ENCODE results near the gene CSTPP1. TPM values are rescaled to one million over a fixed set of nuclear protein-coding genes. Genes with fewer than 3 reads are reported as not detected.
"Not testable (repeated sequence)": the region's sequence is repeated elsewhere in the genome, so short reads cannot be mapped to it uniquely, and the experiment has no call there.

The CSTPP1 gene
- total and polyA plus RNA-seq, 8 donors = 16.4 to 146 (median 37.3) TPM

DNA sequence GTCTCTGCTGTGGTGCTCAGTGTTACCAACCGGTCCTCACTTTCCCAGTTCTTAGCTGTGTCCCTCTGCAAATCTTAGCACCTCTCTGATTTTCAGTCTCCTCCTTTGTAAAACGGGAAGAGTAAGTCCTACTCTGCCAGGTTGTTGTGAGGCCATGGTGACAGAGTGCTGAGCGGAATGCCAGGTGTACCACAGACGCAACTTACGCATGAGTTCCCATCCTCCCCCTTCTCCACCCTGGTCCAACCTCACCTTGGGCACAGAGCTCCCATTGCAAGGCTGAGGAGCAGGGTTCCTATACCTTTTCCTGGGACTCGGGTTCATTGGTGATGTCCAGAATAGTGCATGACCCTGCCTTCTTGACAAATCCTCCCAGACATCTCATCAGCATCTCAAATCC lies 270.9 kb downstream of the CSTPP1 start:
- WGBS, 5 donors = 80 to 89% (median 84%) methylated on average over 6 of the region's 6 CpGs
- TF ChIP-seq, protein P1, sequence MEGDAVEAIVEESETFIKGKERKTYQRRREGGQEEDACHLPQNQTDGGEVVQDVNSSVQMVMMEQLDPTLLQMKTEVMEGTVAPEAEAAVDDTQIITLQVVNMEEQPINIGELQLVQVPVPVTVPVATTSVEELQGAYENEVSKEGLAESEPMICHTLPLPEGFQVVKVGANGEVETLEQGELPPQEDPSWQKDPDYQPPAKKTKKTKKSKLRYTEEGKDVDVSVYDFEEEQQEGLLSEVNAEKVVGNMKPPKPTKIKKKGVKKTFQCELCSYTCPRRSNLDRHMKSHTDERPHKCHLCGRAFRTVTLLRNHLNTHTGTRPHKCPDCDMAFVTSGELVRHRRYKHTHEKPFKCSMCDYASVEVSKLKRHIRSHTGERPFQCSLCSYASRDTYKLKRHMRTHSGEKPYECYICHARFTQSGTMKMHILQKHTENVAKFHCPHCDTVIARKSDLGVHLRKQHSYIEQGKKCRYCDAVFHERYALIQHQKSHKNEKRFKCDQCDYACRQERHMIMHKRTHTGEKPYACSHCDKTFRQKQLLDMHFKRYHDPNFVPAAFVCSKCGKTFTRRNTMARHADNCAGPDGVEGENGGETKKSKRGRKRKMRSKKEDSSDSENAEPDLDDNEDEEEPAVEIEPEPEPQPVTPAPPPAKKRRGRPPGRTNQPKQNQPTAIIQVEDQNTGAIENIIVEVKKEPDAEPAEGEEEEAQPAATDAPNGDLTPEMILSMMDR (IDR thresholded peaks at IDR 0.05) = no peak
- TF ChIP-seq EP300 (IDR thresholded peaks at IDR 0.05) = no peak
- no peak for TF ChIP-seq POLR2AphosphoS5 (IDR thresholded peaks at IDR 0.05)
- TF ChIP-seq POLR2A (IDR thresholded peaks at IDR 0.05) = no peak

GRCh38 chr11:47208008-47208552 lies 271.5 kb downstream of the CSTPP1 start:
- DNase-seq; H3K4me3 ChIP-seq; intact Hi-C loops (cut with DNase I; ENCODE audit: low total_unique reads); H3K27ac ChIP-seq; H3K36me3 ChIP-seq; H3K27me3 ChIP-seq; H3K9me3 ChIP-seq: not testable (repeated sequence)
- WGBS, 5 donors = 91 to 97% (median 95%) methylated on average over 13 of the region's 13 CpGs
- peaks cover 0 to 15% (median 0%) of the 10 kb centered on the region in 4 donors for H3K4me1 ChIP-seq

More for the DNA sequence above, 270.9 kb downstream of the CSTPP1 start:
- DNase-seq = no peak
- Histone ChIP-seq H3K4me3 (no peak overlapping the region), H3K27me3 (no peaks in the 10 kb centered on the region), H3K4me1 (peaks cover 0 to 9% (median 0%) of the 10 kb centered on the region in 4 donors), H3K27ac (no peak overlapping the region), H3K36me3 (no peaks in the 10 kb centered on the region), H3K9me3 (no peaks in the 10 kb centered on the region)
- intact Hi-C loops (cut with DNase I; ENCODE audit: low total_unique reads) = no loop called here

GRCh38 chr11:47208628-47209027 lies 272.1 kb downstream of the CSTPP1 start:
- intact Hi-C loops (cut with DNase I; ENCODE audit: low total_unique reads) = no loop called here
- no peak for DNase-seq
- Histone ChIP-seq H3K27me3 (no peaks in the 10 kb centered on the region), H3K4me3 (no peak overlapping the region), H3K4me1 (peaks cover 0 to 19% (median 1%) of the 10 kb centered on the region in 4 donors), H3K27ac (no peak overlapping the region), H3K9me3 (no peaks in the 10 kb centered on the region), H3K36me3 (no peaks in the 10 kb centered on the region)
- TF ChIP-seq POLR2AphosphoS5 (IDR thresholded peaks at IDR 0.05) = no peak
- TF ChIP-seq, protein P1 (IDR thresholded peaks at IDR 0.05) = no peak
- no peak for TF ChIP-seq EP300 (IDR thresholded peaks at IDR 0.05)
- no peak for TF ChIP-seq POLR2A (IDR thresholded peaks at IDR 0.05)
- 90 to 96% (median 94%) methylated on average over 5 of the region's 5 CpGs for WGBS, 5 donors

Small RNA genes within 50 kb of the gene (small RNA-seq; reads per million reads assigned to genes)
- 0 to 0.46 (median 0) reads per million in 4 donors for gene MIR6745

Other genes with a start within 250 kb of the CSTPP1 start
- gene ARHGAP1, start 236.1 kb upstream of the CSTPP1 start, total RNA-seq = 10 to 100 TPM; 21.1 to 82.9 (median 35.6) TPM
- gene ARHGAP1, start 236.1 kb upstream of the CSTPP1 start, polyA plus RNA-seq = 10 to 100 TPM; 21.2 to 29.3 (median 28.0) TPM
- gene ZNF408, start 235.7 kb upstream of the CSTPP1 start, total RNA-seq = 10 to 100 TPM in 2 of 5 donors, 1 to 10 TPM in 3; 5.5 to 14.6 (median 6.5) TPM
- gene ZNF408, start 235.7 kb upstream of the CSTPP1 start, polyA plus RNA-seq = 1 to 10 TPM; 7.2 to 8.6 (median 7.6) TPM
- under 1 TPM in 1 of 5 donors, not detected in 4; 0.92 TPM for gene F2, start 217.5 kb upstream of the CSTPP1 start, total RNA-seq
- under 1 TPM in 2 of 3 donors, not detected in 1; 0.19 to 0.33 TPM for gene F2, start 217.5 kb upstream of the CSTPP1 start, polyA plus RNA-seq
- gene CKAP5, start 90.5 kb upstream of the CSTPP1 start, total RNA-seq = 100 to 1,000 TPM in 2 of 5 donors, 10 to 100 TPM in 3; 35.4 to 327 (median 58.9) TPM
- 1 to 10 TPM; 7.3 to 8.0 (median 7.6) TPM for gene CKAP5, start 90.5 kb upstream of the CSTPP1 start, polyA plus RNA-seq
- 10 to 100 TPM in 4 of 5 donors, 1 to 10 TPM in 1; 2.0 to 29.2 (median 16.5) TPM for gene LRP4, start 18.2 kb upstream of the CSTPP1 start, total RNA-seq
- gene LRP4, start 18.2 kb upstream of the CSTPP1 start, polyA plus RNA-seq = 1 to 10 TPM; 2.1 to 3.1 (median 2.9) TPM
- 100 to 1,000 TPM in 3 of 5 donors, 10 to 100 TPM in 2; 85.8 to 398 (median 121) TPM for gene ARFGAP2, start 240.1 kb downstream of the CSTPP1 start, total RNA-seq
- 10 to 100 TPM; 45.8 to 69.7 (median 54.7) TPM for gene ARFGAP2, start 240.1 kb downstream of the CSTPP1 start, polyA plus RNA-seq
- 10 to 100 TPM in 3 of 5 donors, 1 to 10 TPM in 2; 6.4 to 38.4 (median 21.3) TPM for gene PACSIN3, start 249.7 kb downstream of the CSTPP1 start, total RNA-seq
- gene PACSIN3, start 249.7 kb downstream of the CSTPP1 start, polyA plus RNA-seq = 10 to 100 TPM; 19.6 to 59.0 (median 30.8) TPM

Measured in stomach (tissue), 9 donors.